GM23338 (cell line): Measurements from ENCODE around the gene CDCA7L.

ENCODE experiments used
- EZH2 ChIP-seq: fragments of 200-600 bp; sonication (generic); IDR thresholded peaks from one replicate; pipeline ENCODE4 v1.8.0; 2017; ENCODE audit warnings: antibody characterized with exemption, mild to moderate bottlenecking, low read depth; ENCODE audit not compliant: unreplicated experiment
- EZH2phosphoT487 ChIP-seq: fragments of 200-600 bp; sonication (generic); IDR thresholded peaks from one replicate; pipeline ENCODE4 v1.8.1; 2018; ENCODE audit warnings: antibody characterized with exemption; ENCODE audit not compliant: unreplicated experiment
- NANOG ChIP-seq: IDR thresholded peaks from 2 replicates; pipeline ENCODE4 v1.6.1; 2016; ENCODE audit warnings: antibody characterized with exemption, borderline replicate concordance
- POLR2AphosphoS5 ChIP-seq: IDR thresholded peaks from 2 replicates; pipeline ENCODE4 v1.6.1; 2016; ENCODE audit warnings: antibody characterized with exemption, low read depth
- REST ChIP-seq: IDR thresholded peaks from one replicate; pipeline ENCODE4 v1.6.1; 2018; ENCODE audit warnings: antibody characterized with exemption; ENCODE audit not compliant: unreplicated experiment
- ZNF331 ChIP-seq: fragments of 250-450 bp; sonication (Bioruptor Pico); IDR thresholded peaks from 2 replicates; pipeline ENCODE4 v1.5.0; 2020; ENCODE audit warnings: low read depth, mild to moderate bottlenecking, moderate library complexity
- ZNF462 ChIP-seq: fragments of 250-450 bp; sonication (Bioruptor Pico); IDR thresholded peaks from 2 replicates; pipeline ENCODE4 v1.5.0; 2020; ENCODE audit warnings: mild to moderate bottlenecking, moderate library complexity
- TF ChIP-seq, protein P1 (sequence below), 2 experiments: fragments of 200-600 bp in 1 of 2; sonication (generic) in 1 of 2; conservative IDR thresholded peaks; 2 replicates each; pipeline versions ENCODE4 v1.5.1 to v1.6.1; 2016 to 2017; ENCODE audit warnings: antibody characterized with exemption in 2 of 2, low read depth in 2 of 2, mild to moderate bottlenecking in 2 of 2, moderate library complexity in 1 of 2

- TF ChIP-seq, protein P1, sequence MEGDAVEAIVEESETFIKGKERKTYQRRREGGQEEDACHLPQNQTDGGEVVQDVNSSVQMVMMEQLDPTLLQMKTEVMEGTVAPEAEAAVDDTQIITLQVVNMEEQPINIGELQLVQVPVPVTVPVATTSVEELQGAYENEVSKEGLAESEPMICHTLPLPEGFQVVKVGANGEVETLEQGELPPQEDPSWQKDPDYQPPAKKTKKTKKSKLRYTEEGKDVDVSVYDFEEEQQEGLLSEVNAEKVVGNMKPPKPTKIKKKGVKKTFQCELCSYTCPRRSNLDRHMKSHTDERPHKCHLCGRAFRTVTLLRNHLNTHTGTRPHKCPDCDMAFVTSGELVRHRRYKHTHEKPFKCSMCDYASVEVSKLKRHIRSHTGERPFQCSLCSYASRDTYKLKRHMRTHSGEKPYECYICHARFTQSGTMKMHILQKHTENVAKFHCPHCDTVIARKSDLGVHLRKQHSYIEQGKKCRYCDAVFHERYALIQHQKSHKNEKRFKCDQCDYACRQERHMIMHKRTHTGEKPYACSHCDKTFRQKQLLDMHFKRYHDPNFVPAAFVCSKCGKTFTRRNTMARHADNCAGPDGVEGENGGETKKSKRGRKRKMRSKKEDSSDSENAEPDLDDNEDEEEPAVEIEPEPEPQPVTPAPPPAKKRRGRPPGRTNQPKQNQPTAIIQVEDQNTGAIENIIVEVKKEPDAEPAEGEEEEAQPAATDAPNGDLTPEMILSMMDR (conservative IDR thresholded peaks at IDR 0.05; ENCODE audit: low read depth in 2 of 2): no peak
- TF ChIP-seq EZH2 (no peak), POLR2AphosphoS5 (no peak), NANOG (no peak), REST (no peak), EZH2phosphoT487 (no peak), ZNF462 (CRISPR knock-in tag) (no peak), ZNF331 (CRISPR knock-in tag) (no peak)
These were observed 13.7 kb upstream of the CDCA7L start for GRCh38 chr7:21959387-21959776.
